Suprapubic skin (tissue), 3 donors: ENCODE results near the gene ESR2.
"Not testable (repeated sequence)": the region's sequence is repeated elsewhere in the genome, so short reads cannot be mapped to it uniquely, and the experiment has no call there.

Experiments used
- CTCF ChIP-seq, 2 donors: fragments of 200-600 bp in 1 of 2; fragments of 450-650 bp in 1 of 2; sonication (generic) in 1 of 2; IDR thresholded peaks; one replicate each; pipeline ENCODE4 v1.5.1; 2016 to 2019; ENCODE audit warnings: antibody characterized with exemption in 2 of 2, mild to moderate bottlenecking in 1 of 2, moderate library complexity in 1 of 2
- POLR2A ChIP-seq, 2 donors: fragments of 450-650 bp; IDR thresholded peaks; one replicate each; pipeline ENCODE4 v1.6.1; 2017; ENCODE audit warnings: antibody characterized with exemption in 2 of 2, mild to moderate bottlenecking in 2 of 2, moderate library complexity in 2 of 2

- not testable (repeated sequence) for TF ChIP-seq CTCF, POLR2A (IDR thresholded peaks at IDR 0.05)
These were observed 24.5 kb upstream of the ESR2 start for GRCh38 chr14:64318695-64319094.
